ENCODE data around the gene RNF169. TPM values are rescaled to one million over a fixed set of nuclear protein-coding genes. Genes with fewer than 3 reads are reported as not detected.
A peak's percentile ranks its signal among the peaks of the same experiment; 100 is the strongest.
"Not testable (repeated sequence)": the region's sequence is repeated elsewhere in the genome, so short reads cannot be mapped to it uniquely, and the experiment has no call there.

Gene RNF169
- total RNA-seq, 1 donor from 2014 or later, result 13.0 TPM

- no peak for DNase-seq (ENCODE audit: low read depth in 2 of 2)
These were observed 19.3 kb upstream of the RNF169 start for GRCh38 chr11:74729397-74729796.

- DNase-seq (ENCODE audit: low read depth in 2 of 2), result no peak
These were observed 17.9 kb upstream of the RNF169 start for GRCh38 chr11:74730571-74731260.

DNA sequence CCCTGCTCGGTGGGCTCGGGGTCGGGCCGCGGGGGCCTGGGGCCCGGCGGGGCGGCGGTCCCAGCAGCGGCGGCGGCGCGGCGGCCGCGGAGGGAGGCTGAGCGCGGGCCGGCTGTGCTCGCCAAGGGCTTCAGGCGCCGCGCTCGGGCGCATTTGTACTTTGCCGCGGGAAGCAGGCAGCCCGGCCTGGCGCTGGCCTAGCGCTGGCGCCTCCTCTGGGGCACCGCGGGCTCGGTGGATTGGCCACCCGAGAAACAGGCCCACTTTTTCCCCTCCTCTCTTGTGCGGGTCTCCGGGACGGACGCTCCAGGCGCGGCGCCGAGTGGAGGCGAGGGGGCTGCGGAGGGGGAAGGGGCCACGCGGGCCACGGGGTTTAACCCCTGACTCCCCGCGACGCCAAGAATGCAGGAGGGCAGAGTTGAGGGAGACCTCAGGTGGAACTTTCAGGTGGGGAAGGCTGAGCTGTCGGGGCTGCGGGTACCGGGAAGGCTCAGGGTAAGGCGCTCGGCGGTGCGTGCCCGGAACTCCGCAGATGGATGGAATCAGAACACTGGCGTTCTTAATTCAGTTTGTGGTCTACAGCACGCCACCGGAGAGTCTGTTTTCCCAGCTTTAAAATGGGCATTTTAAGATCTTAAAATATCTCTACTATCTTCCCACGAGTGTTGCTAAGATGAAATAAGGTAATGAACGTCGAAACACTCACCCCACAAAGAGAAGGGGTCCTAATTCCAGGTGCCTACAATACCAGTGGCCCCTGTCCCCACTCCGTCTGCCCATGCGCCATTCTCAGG is 17.2 kb upstream of the RNF169 start, which contains the start of gene CHRDL2:
CHRDL2 (minus strand) TSS at position 126 of the 794 bp plus-strand sequence. CDS start 538 bp downstream, outside the sequence.
- peak in 1 of 2 donors; percentile 42 for DNase-seq (ENCODE audit: low read depth in 2 of 2)

DNA sequence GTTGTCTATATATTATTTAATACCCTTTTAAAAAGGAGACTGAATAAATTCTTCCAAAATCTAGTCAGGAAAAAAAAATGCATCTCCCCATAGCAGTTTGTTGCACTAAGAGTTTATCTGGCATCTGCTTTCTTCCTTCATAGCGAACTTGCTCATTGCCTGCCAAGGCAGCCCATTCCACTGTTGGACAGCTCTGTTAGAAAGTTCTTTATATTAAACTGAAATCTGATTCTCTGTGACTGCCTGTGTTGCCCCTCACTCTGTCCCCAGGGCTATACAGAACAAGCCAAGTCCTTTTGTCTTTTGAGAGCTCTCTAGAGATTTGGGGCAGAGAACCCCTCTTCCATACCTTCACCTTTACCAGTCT is 14.1 kb upstream of the RNF169 start:
- no peak for DNase-seq (ENCODE audit: low read depth in 2 of 2)

GRCh38 chr11:74735365-74735928 is 13.2 kb upstream of the RNF169 start:
- DNase-seq (ENCODE audit: low read depth in 2 of 2), result no peak

DNA sequence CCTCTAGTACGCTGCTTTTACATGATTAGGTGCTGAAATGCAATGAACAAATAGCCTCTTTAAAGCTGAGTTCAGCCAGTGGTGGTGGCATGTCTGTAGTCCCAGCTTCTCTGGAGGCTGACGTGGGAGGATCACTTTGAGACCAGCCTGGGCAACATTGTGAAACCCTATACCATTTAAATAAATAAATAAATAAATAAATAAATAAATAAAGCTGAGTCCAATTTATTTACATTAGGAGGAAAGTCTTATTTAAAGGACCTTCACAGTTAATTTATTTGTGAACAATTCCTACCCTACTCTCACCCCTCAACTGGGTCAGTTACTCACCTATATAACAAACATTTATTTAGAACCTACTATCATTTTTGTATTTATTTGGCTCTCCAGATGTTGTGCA is 12.6 kb upstream of the RNF169 start:
- DNase-seq (ENCODE audit: low read depth in 2 of 2), result no peak

DNA sequence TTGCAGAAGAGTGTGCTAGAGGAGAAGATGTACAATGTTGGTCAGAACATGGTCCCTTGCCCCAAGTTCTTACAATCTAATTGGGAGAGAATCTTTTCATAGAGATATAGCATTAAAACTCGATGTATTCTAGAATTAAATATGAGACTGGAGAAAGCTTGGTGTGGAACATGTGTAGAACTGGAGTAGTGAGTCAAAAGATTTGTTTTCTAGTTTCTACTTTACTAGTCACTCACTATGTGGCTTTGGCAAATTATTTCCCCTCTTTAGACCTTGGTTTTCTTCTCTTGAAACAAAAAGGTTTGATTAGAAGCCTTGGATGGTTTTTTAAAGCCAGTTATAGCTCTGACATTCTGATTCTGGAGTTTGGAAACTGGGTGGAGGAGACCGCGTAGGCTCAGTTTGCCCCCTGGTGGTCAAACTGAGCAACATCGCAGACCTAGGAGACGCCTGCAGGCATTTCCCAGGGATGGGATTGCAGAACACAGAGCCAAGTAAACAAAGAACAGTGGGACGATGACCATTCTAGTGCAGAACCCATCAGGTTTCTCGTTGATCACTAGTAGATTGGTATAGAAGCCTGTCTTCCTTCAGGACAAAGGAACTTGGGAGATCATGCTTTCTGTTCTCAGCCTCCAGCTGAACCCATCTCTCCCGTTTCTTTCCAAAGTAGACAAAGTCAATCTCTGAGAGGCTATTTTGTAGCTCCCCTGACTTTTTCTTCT is 8.9 kb upstream of the RNF169 start:
- DNase-seq (ENCODE audit: low read depth in 2 of 2), result peak; percentile 43 to 69

DNA sequence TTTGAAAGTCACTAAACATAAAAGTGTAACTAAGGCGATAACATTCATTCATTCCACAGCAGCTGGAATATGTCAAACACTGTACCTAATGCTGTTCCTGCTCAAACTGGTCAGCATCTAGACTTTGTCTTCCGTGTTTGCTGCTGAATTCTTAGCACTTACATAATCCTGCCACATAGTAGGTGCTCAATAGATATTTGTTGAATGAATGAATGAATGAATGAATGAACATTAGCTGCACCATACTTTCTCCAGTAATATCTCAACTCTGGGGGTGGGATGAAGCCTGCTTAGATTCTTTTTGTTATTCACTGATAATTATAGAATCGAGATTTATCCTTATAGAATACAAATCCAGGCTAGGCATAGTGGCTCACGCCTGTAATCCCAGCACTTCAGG is 6.6 kb upstream of the RNF169 start:
- DNase-seq (ENCODE audit: low read depth in 2 of 2), result no peak

DNA sequence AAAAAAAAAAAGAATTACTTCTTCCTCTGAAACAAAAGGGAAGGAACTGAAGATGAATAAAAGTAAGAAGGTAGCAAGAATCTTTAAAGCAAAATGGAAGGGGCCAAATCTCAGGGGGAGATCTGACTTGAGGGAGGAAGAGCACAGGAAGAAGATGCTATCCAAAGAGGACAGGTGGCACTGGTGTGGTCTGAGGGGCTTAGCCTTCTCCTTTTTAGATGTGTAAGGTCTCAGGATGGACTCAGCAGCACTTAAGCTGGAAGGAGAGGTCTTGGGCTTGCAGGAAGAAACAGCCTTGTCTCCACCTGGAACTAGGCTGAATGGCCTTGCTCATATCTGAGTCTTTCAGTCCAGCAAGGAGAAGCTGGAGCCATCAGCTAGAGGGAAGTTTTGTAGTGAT is 5.0 kb upstream of the RNF169 start:
- DNase-seq (ENCODE audit: low read depth in 2 of 2), result no peak

- DNase-seq (ENCODE audit: low read depth in 2 of 2), result peak; percentile 36 to 68
These were observed 4.4 kb upstream of the RNF169 start for GRCh38 chr11:74744277-74744676.

GRCh38 chr11:74746868-74747267 is 1.8 kb upstream of the RNF169 start:
- DNase-seq (ENCODE audit: low read depth in 2 of 2), result no peak

DNA sequence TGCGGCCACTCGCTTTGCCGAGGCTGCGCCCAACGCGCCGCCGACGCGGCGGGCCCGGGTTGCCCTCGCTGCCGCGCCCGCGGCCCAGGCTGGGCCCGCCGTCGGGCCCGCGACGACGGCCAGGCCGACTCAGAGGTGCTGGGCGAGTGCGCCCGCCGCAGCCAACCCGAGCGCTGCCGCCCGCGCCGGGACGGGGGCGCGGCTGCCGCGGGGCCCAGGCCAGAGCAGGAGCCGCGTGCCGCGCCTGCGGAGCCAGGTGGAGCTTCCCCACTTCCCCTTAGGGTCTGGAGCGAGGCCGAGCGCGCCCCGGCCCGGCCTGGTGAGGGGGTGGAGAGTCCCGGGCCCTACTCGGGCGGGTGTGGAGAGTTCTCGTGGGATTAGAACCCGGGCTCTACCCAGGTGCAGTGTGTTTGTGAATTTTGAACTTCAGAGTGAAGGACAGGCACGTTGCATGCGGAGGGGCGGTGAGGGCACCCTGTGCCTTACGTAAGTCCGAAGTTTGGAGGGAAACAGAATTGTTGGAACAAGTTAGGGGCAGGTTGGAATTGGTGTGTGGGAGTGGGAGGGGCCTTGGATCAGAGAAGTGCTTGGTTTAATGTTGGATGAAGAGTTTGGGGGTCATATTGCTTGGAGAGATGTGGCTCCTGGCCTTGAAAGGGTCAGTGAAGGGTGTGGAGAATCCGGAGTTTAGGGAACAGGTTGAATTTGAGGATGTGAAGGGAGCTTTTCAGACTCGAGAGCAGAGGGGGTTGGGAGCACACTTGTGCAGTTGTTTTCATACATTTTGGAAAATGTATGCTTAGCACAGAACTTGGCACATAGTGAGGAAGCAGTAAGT is 697 bp downstream of the RNF169 start:
- DNase-seq (ENCODE audit: low read depth in 2 of 2), result peak in 1 of 2 donors; percentile 73

GRCh38 chr11:74749965-74750296 is 1.3 kb downstream of the RNF169 start:
- no peak for DNase-seq (ENCODE audit: low read depth in 2 of 2)

- not testable (repeated sequence) for DNase-seq (ENCODE audit: low read depth in 2 of 2)
These were observed 1.9 kb downstream of the RNF169 start for GRCh38 chr11:74750598-74750997.

DNA sequence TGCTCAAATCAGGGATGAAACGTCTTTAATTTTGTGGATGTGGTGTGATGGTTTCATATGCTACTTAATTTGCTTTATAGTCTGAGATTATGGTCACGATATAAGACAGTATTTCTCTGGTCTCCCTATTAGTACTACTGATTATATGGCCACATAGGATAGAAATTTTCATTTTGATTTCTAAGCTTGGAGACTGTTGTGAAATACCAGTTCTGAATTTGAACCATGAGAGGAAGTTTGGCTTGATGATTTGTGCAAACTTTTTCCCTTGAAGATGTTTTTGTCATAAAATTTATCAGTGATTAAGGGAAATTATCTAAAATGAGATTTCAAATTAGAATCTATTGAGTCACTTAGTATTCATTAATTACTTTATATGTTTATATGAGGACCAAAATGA is 2.7 kb downstream of the RNF169 start:
- no peak for DNase-seq (ENCODE audit: low read depth in 2 of 2)

- DNase-seq (ENCODE audit: low read depth in 2 of 2), result peak in 1 of 2 donors; percentile 90
These were observed 6.0 kb downstream of the RNF169 start for GRCh38 chr11:74754507-74755252.

DNA sequence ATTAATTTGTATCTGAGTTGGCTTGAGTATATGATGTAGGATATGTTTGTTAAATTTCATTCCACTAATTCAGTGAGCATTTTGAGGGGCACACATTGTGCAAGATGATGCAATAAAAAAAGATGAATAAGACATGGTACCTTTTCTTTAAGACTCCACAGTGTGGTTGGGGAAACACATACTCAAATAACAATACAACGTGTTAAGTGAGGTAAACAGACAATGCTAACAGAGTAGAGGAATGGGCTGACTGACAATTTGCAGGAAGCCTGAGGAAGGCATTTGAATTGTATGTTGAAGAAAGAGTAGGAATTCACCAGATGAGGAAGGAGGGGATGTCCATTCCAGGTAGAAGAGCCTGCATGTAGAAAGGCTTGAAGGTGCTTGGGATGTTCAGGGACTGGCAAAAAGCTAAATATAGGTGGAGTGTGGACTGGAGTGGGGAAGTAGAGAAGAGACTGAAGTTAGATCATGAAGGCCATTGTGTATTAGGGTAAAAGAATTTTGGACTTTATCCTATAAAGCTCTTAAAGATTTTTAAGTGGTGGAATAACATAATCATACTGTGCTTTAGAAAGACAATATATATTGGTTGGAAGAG is 6.8 kb downstream of the RNF169 start:
- DNase-seq (ENCODE audit: low read depth in 2 of 2), result peak in 1 of 2 donors; percentile 59

DNA sequence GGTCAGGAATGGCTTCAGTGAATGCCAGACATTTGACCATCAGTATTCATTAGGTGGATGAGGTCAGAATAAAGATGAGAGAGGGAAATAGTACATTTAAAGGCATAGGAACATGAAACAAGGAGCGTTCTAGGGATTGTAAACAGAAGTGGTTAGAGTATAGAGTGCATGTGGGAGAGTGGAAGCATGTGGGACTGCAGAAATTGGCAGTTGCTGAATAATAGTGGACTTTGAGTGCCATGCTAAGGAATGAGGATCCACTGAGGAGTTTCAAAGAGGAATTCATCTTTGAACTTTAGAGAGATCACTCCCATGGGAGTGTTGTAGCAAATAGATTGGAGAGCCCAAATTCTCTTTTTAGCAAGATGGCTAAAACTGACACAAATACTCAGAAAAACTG is 7.9 kb downstream of the RNF169 start:
- DNase-seq (ENCODE audit: low read depth in 2 of 2), result no peak

DNA sequence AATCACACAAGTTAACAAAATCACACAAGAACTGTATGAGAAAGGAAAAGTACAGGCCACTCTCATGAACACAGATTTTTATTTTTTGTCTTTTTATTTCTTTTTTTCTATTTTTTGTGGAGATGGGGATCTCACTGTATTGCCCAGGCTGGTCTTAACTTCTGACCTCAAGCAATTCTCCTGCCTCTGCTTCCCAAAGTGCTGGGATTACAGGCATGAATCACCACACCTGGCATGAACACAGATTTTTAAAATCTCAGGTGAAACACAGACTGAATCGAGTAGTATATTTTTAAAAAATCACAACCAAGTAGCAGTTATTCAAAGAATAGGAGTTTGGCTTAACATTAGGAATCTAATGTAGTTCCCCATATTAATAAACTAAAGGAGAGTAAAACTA is 18.3 kb downstream of the RNF169 start:
- no peak for DNase-seq (ENCODE audit: low read depth in 2 of 2)

DNA sequence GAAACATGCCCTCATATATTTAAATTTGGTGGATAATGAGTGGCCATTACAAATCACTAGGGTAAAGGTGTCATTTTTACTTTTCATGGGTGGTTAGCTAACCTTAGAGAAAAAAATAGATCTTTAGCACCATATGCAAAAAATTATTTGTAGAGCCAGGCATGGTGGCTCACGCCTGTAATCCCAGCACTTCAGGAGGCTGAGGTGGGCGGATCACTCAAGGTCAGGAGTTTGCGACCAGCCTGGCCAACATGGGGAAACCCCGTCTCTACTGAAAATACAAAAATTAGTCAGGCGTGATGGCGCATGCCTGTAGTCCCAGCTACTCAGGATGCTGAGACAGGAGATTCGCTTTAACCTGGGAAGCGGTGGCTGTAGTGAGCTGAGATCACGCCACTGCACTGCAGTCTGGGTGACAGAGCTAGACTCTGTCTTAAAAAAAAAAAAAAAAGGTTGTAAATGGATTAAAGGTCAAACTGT is 19.6 kb downstream of the RNF169 start:
- DNase-seq (ENCODE audit: low read depth in 2 of 2), result not testable (repeated sequence)
